NB4 (cell line): Measurements from ENCODE around the gene ZBTB5.

ENCODE experiments used
- MAX ChIP-seq: IDR thresholded peaks from 2 replicates; pipeline ENCODE4 v1.6.1; 2011; ENCODE audit warnings: low read depth, low read length
- POLR2A ChIP-seq: IDR thresholded peaks from 2 replicates; pipeline ENCODE4 v1.6.1; 2011; ENCODE audit warnings: mild to moderate bottlenecking; ENCODE audit not compliant: insufficient read length; ENCODE audit errors: extremely low read depth
- TF ChIP-seq, protein P1 (sequence below): IDR thresholded peaks from one replicate; pipeline ENCODE4 v1.5.1; 2012; ENCODE audit warnings: low read depth, low read length

DNA sequence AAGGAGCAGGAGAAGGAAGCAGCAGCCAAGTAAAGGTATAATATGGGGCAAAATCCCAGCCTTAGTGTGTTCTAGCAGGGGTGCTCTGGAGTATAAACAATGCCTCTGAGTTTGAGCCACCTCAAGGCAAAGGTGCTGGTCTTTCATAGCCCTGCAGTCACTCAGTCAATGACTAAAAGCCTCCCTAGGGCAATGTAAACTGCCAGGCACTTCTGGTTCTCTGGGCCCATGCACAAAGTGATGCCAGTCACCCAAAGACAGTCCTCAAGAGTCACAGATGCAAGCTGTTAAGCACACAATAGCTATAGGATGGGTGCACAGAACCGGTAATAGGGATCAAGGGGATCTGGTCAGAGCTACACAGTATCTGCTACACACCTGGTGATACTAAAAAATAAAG is 12.6 kb downstream of the ZBTB5 start:
- TF ChIP-seq POLR2A: no peak
- TF ChIP-seq, protein P1, sequence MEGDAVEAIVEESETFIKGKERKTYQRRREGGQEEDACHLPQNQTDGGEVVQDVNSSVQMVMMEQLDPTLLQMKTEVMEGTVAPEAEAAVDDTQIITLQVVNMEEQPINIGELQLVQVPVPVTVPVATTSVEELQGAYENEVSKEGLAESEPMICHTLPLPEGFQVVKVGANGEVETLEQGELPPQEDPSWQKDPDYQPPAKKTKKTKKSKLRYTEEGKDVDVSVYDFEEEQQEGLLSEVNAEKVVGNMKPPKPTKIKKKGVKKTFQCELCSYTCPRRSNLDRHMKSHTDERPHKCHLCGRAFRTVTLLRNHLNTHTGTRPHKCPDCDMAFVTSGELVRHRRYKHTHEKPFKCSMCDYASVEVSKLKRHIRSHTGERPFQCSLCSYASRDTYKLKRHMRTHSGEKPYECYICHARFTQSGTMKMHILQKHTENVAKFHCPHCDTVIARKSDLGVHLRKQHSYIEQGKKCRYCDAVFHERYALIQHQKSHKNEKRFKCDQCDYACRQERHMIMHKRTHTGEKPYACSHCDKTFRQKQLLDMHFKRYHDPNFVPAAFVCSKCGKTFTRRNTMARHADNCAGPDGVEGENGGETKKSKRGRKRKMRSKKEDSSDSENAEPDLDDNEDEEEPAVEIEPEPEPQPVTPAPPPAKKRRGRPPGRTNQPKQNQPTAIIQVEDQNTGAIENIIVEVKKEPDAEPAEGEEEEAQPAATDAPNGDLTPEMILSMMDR: no peak
- TF ChIP-seq MAX: no peak
